Vagina (tissue), 2 donors: Measurements from ENCODE around the gene C10orf105. TPM values are rescaled to one million over a fixed set of nuclear protein-coding genes. Genes with fewer than 3 reads are reported as not detected.

ENCODE experiments used
- DNase-seq, 2 donors: peaks; one replicate each; pipeline ENCODE4 v3.0.0-alpha.2; 2017; ENCODE audit errors: extremely low spot score in 2 of 2
- H3K27ac ChIP-seq: fragments of 200-600 bp; sonication (generic); one replicate; pipeline ENCODE4 v1.5.1; 2019
- H3K27me3 ChIP-seq: fragments of 200-600 bp; sonication (generic); one replicate; pipeline ENCODE4 v1.5.1; 2019
- H3K36me3 ChIP-seq, 2 donors: fragments of 200-600 bp; sonication (generic); one replicate each; pipeline ENCODE4 v1.5.1; 2017 to 2019
- H3K4me1 ChIP-seq: fragments of 200-600 bp; sonication (generic); one replicate; pipeline ENCODE4 v1.5.1; 2019
- H3K4me3 ChIP-seq, 2 donors: fragments of 200-600 bp; sonication (generic); 1 replicate in 1 of 2; 2 replicates in 1 of 2; pipeline ENCODE4 v1.5.1; 2016 to 2019
- H3K9me3 ChIP-seq: fragments of 200-600 bp; sonication (generic); one replicate; pipeline ENCODE4 v1.5.1; 2019
- CTCF ChIP-seq, 3 experiments: fragments of 450-650 bp in 2 of 3; fragments of 200-600 bp in 1 of 3; sonication (generic) in 1 of 3; IDR thresholded peaks; one replicate each; pipeline ENCODE4 v1.5.1; 2017 to 2019; ENCODE audit warnings: antibody characterized with exemption in 3 of 3, mild to moderate bottlenecking in 2 of 3, moderate library complexity in 2 of 3
- POLR2A ChIP-seq, 2 donors: fragments of 450-650 bp; IDR thresholded peaks; one replicate each; pipeline ENCODE4 v1.6.1; 2017; ENCODE audit warnings: antibody characterized with exemption in 2 of 2, mild to moderate bottlenecking in 2 of 2, moderate library complexity in 2 of 2
- POLR2AphosphoS5 ChIP-seq, 2 donors: sonication (generic); formaldehyde crosslinking; IDR thresholded peaks; one replicate each; pipeline ENCODE4 v1.9.0; 2017; ENCODE audit warnings: antibody characterized with exemption in 2 of 2, mild to moderate bottlenecking in 2 of 2, low read depth in 1 of 2; ENCODE audit not compliant: insufficient read depth in 1 of 2
- intact Hi-C: fragments of 100-400 bp; cut with DNase I; formaldehyde crosslinking; loops from one replicate; pipeline ENCODE4 v1.15.1; 2023
- total RNA-seq: library from RNA; depleted of rRNA; stranded (reverse); fragments of >200 nt; gene quantifications from one replicate; pipeline ENCODE4 v1.2.3, GENCODE V29; 2016

Gene C10orf105
- total RNA-seq, 1 donor from 2014 or later = 0.49 TPM

- Histone ChIP-seq H3K9me3 (no peaks in the 10 kb centered on the region), H3K27ac (no peak overlapping the region), H3K4me1 (peaks cover 8% of the 10 kb centered on the region), H3K4me3 (no peak overlapping the region), H3K27me3 (no peaks in the 10 kb centered on the region), H3K36me3 (no peaks in the 10 kb centered on the region)
- DNase-seq = no peak
- TF ChIP-seq POLR2A (IDR thresholded peaks at IDR 0.05) (no peak), POLR2AphosphoS5 (IDR thresholded peaks at IDR 0.05; ENCODE audit: insufficient read depth in 1 of 2, low read depth in 1 of 2) (no peak), CTCF (IDR thresholded peaks at IDR 0.05) (no peak)
- intact Hi-C loops = loop anchor here (10.0 kb wide), 1 partner anchor 300 kb away; the partner anchor contains the start of gene CDH23
Observed at GRCh38 chr10:71694567-71694968, 25.0 kb downstream of the C10orf105 start.

GRCh38 chr10:71694039-71694501 is 25.5 kb downstream of the C10orf105 start:
- H3K27ac ChIP-seq = no peak overlapping the region

GRCh38 chr10:71693377-71693776 is 26.2 kb downstream of the C10orf105 start:
- DNase-seq = no peak
- Histone ChIP-seq H3K4me3 (no peak overlapping the region), H3K27me3 (no peaks in the 10 kb centered on the region), H3K36me3 (no peaks in the 10 kb centered on the region), H3K9me3 (no peaks in the 10 kb centered on the region), H3K27ac (no peak overlapping the region), H3K4me1 (peaks cover 8% of the 10 kb centered on the region)
- intact Hi-C loops = loop anchor here (10.0 kb wide), 1 partner anchor 299 kb away; the partner anchor contains the start of gene CDH23
- TF ChIP-seq POLR2A (IDR thresholded peaks at IDR 0.05) (no peak), POLR2AphosphoS5 (IDR thresholded peaks at IDR 0.05; ENCODE audit: insufficient read depth in 1 of 2, low read depth in 1 of 2) (peak in 1 of 2 donors; percentile 78), CTCF (IDR thresholded peaks at IDR 0.05) (no peak)

More at GRCh38 chr10:71694039-71694501, 25.5 kb downstream of the C10orf105 start:
- no peaks in the 10 kb centered on the region for H3K27me3 ChIP-seq
- intact Hi-C loops = loop anchor here (10.0 kb wide), 1 partner anchor 299 kb away; the partner anchor contains the start of gene CDH23
- no peaks in the 10 kb centered on the region for H3K9me3 ChIP-seq
- DNase-seq = no peak
- TF ChIP-seq POLR2A (IDR thresholded peaks at IDR 0.05) = no peak
- no peak for TF ChIP-seq CTCF (IDR thresholded peaks at IDR 0.05)
- no peak for TF ChIP-seq POLR2AphosphoS5 (IDR thresholded peaks at IDR 0.05; ENCODE audit: insufficient read depth in 1 of 2, low read depth in 1 of 2)
- H3K36me3 ChIP-seq = no peaks in the 10 kb centered on the region
- no peak overlapping the region for H3K4me3 ChIP-seq
- peaks cover 8% of the 10 kb centered on the region for H3K4me1 ChIP-seq

- H3K9me3 ChIP-seq = no peaks in the 10 kb centered on the region
- H3K36me3 ChIP-seq = no peaks in the 10 kb centered on the region
- no peaks in the 10 kb centered on the region for H3K27me3 ChIP-seq
- H3K4me1 ChIP-seq = peaks cover 8% of the 10 kb centered on the region
- no peak overlapping the region for H3K4me3 ChIP-seq
- no peak overlapping the region for H3K27ac ChIP-seq
- DNase-seq = no peak
- intact Hi-C loops = loop anchor here (10.0 kb wide), 1 partner anchor 298 kb away; the partner anchor contains the start of gene CDH23
- TF ChIP-seq POLR2A (IDR thresholded peaks at IDR 0.05) = no peak
- TF ChIP-seq POLR2AphosphoS5 (IDR thresholded peaks at IDR 0.05; ENCODE audit: insufficient read depth in 1 of 2, low read depth in 1 of 2) = no peak
- no peak for TF ChIP-seq CTCF (IDR thresholded peaks at IDR 0.05)
Observed at GRCh38 chr10:71692598-71693306, 26.8 kb downstream of the C10orf105 start.

- Histone ChIP-seq H3K27ac (no peak overlapping the region), H3K9me3 (no peaks in the 10 kb centered on the region), H3K4me1 (peaks cover 8% of the 10 kb centered on the region), H3K27me3 (no peaks in the 10 kb centered on the region), H3K36me3 (no peaks in the 10 kb centered on the region), H3K4me3 (no peak overlapping the region)
- DNase-seq = no peak
- TF ChIP-seq POLR2A (IDR thresholded peaks at IDR 0.05) (no peak), POLR2AphosphoS5 (IDR thresholded peaks at IDR 0.05; ENCODE audit: insufficient read depth in 1 of 2, low read depth in 1 of 2) (no peak), CTCF (IDR thresholded peaks at IDR 0.05) (no peak)
- intact Hi-C loops = loop anchor here (10.0 kb wide), 1 partner anchor 297 kb away; the partner anchor contains the start of gene CDH23
Observed at GRCh38 chr10:71691405-71691804, 28.2 kb downstream of the C10orf105 start.
